ENCODE results near the gene WWOX.

DNA sequence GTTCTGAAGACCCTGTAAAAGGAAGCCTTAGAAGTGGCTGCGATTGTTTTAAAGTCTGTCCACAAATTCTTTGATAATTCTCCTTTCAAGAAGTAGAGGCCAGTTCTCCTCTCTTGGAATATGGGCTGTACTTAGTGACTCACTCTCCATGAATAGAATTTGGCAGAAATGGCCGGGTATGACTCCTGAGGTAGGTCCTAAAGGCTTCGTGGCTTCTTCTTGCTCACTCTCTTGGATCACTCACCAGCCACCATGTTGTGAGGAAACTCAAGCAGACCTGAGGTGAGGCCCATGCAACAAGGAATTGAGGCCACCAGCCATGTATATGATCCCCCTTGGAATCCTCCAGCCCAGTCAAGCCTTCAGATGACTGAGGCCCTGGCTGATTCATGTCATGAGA is 75.8 kb downstream of the WWOX start:
- TF ChIP-seq ZFP3 (CRISPR knock-in tag; IDR thresholded peaks at IDR 0.05) (no peak), RARB (CRISPR knock-in tag; IDR thresholded peaks at IDR 0.05) (no peak), ZNF70 (CRISPR knock-in tag; IDR thresholded peaks at IDR 0.05) (no peak), ISL1 (CRISPR knock-in tag; IDR thresholded peaks at IDR 0.05) (no peak), ZNF8 (CRISPR knock-in tag; IDR thresholded peaks at IDR 0.05) (no peak), TOX (CRISPR knock-in tag; IDR thresholded peaks at IDR 0.05; ENCODE audit: borderline replicate concordance) (no peak), OSR1 (CRISPR knock-in tag; IDR thresholded peaks at IDR 0.05) (no peak)
- TF ChIP-seq, protein P1, sequence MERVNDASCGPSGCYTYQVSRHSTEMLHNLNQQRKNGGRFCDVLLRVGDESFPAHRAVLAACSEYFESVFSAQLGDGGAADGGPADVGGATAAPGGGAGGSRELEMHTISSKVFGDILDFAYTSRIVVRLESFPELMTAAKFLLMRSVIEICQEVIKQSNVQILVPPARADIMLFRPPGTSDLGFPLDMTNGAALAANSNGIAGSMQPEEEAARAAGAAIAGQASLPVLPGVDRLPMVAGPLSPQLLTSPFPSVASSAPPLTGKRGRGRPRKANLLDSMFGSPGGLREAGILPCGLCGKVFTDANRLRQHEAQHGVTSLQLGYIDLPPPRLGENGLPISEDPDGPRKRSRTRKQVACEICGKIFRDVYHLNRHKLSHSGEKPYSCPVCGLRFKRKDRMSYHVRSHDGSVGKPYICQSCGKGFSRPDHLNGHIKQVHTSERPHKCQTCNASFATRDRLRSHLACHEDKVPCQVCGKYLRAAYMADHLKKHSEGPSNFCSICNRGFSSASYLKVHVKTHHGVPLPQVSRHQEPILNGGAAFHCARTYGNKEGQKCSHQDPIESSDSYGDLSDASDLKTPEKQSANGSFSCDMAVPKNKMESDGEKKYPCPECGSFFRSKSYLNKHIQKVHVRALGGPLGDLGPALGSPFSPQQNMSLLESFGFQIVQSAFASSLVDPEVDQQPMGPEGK (CRISPR knock-in tag; IDR thresholded peaks at IDR 0.05; ENCODE audit: borderline replicate concordance), result no peak
- TF ChIP-seq, protein P2, sequence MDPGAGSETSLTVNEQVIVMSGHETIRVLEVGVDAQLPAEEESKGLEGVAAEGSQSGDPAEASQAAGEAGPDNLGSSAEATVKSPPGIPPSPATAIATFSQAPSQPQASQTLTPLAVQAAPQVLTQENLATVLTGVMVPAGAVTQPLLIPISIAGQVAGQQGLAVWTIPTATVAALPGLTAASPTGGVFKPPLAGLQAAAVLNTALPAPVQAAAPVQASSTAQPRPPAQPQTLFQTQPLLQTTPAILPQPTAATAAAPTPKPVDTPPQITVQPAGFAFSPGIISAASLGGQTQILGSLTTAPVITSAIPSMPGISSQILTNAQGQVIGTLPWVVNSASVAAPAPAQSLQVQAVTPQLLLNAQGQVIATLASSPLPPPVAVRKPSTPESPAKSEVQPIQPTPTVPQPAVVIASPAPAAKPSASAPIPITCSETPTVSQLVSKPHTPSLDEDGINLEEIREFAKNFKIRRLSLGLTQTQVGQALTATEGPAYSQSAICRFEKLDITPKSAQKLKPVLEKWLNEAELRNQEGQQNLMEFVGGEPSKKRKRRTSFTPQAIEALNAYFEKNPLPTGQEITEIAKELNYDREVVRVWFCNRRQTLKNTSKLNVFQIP (CRISPR knock-in tag; IDR thresholded peaks at IDR 0.05; ENCODE audit: borderline replicate concordance, low read depth), result no peak
- TF ChIP-seq, protein P3, sequence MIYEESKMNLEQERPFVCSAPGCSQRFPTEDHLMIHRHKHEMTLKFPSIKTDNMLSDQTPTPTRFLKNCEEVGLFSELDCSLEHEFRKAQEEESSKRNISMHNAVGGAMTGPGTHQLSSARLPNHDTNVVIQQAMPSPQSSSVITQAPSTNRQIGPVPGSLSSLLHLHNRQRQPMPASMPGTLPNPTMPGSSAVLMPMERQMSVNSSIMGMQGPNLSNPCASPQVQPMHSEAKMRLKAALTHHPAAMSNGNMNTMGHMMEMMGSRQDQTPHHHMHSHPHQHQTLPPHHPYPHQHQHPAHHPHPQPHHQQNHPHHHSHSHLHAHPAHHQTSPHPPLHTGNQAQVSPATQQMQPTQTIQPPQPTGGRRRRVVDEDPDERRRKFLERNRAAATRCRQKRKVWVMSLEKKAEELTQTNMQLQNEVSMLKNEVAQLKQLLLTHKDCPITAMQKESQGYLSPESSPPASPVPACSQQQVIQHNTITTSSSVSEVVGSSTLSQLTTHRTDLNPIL (CRISPR knock-in tag; IDR thresholded peaks at IDR 0.05; ENCODE audit: low read depth), result no peak

Measured in SK-N-SH treated with all-trans-retinoic acid at 6 μM for 48 hours (cell line).